H54 (cell line): Measurements from ENCODE around the gene U2SURP.

ENCODE experiments used
- DNase-seq: peaks from one replicate; pipeline ENCODE4 v3.0.0; 2011; ENCODE audit warnings: low spot score, mixed read lengths; ENCODE audit not compliant: insufficient read length
- FAIRE-seq: peaks from 3 replicates; lab custom pipeline; 2011; peaks lifted over from hg19 to GRCh38; lab: Jason Lieb, UNC
- POLR2A ChIP-seq: IDR thresholded peaks from 2 replicates; pipeline ENCODE4 v1.6.1; 2011; ENCODE audit warnings: low read depth, mild to moderate bottlenecking, low read length

U2SURP gene

GRCh38 chr3:143001369-143002082 is at the start of gene U2SURP:
Gene U2SURP, plus strand, starts transcription at chr3:143001570. Its CDS starts 59 bp downstream, at chr3:143001629.
- TF ChIP-seq POLR2A = peak; percentile 72
- DNase-seq (peak; percentile 82), FAIRE-seq (peak; percentile 96)

DNA sequence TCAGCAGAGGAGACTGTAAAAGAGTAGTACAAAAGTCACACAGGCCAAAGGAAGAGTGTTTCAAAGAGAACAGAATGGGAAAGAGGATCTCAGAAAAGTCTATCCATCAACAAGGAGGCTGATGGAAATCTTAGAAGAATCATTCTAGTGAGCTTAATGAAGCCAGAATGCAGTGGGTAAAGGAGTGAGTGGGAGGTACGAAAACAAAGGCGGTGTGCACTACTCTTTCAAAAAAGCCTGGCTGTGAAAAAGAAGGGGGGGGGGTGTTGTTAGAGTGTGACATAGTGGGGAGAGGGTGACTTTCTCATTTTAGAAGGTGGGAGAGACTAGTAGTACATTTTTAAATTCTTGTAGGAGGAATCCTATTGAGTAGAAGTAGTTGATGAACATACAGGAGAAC is 49.6 kb upstream of the U2SURP start:
- DNase-seq (no peak), FAIRE-seq (no peak)
- no peak for TF ChIP-seq POLR2A

- FAIRE-seq (no peak), DNase-seq (no peak)
- no peak for TF ChIP-seq POLR2A
Measured at GRCh38 chr3:142952272-142953193, 48.8 kb upstream of the U2SURP start.

GRCh38 chr3:142953443-142953842 is 47.9 kb upstream of the U2SURP start:
- FAIRE-seq (no peak), DNase-seq (no peak)
- TF ChIP-seq POLR2A = no peak

- no peak for TF ChIP-seq POLR2A
- FAIRE-seq (peak; percentile 68), DNase-seq (peak; percentile 37)
Measured at GRCh38 chr3:142958707-142959106, 42.7 kb upstream of the U2SURP start.

- no peak for TF ChIP-seq POLR2A
Measured at GRCh38 chr3:142960322-142960850, 41.0 kb upstream of the U2SURP start.

GRCh38 chr3:142961539-142961938 is 39.8 kb upstream of the U2SURP start:
- FAIRE-seq (no peak), DNase-seq (no peak)
- no peak for TF ChIP-seq POLR2A

More at GRCh38 chr3:142960322-142960850, 41.0 kb upstream of the U2SURP start:
- DNase-seq (no peak), FAIRE-seq (no peak)

DNA sequence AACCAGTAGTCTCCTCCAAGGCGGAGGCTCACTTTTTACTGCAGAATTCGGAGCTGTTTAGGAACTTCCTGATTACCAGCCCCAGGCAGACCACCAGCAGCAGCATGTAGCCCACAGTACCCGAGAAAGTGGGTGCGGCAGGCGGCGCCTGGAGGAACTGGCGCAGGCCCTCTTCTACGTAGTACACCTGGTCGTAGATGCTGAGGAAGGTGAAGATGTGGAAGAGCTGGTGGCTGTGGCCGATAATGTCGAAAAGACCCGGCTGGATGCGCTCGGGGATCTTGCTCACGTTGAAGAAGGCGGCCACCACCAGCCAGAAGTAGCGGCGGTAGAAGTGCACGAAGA is 39.2 kb upstream of the U2SURP start:
- DNase-seq (no peak), FAIRE-seq (no peak)
- no peak for TF ChIP-seq POLR2A

DNA sequence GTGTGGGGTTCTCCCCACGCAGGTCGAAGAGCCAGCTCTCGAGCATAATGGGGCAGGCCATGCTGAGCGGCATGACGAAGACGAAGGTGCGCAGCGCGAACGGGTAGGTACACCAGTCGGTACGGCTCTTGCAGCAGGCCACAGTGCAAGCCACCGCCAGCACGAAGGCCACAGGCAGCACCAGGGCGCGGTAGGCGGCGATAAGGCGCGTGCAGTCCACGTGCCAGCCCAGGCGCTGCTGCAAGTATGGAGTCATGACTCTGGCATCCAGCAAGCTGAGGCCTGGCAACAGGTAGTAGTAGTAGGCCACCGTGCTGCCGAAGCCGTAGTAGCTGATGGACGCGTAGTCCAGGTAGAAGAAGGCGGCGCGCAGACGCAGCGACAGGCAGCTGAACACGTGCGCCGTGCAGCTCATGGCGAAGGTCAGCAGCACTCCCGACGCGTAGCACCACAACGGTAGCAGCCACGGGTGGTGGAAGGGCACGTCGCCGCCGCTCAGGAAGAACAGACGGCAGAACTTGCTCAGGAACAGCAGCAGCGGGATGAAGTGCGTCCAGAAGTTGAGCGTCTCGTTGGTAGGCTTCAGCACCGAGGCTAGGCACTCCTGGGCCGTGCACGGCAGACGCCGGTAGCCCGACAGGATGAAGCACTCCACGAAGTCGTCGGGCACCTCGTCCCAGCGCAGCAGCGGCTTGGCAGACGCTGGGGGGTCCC is 38.7 kb upstream of the U2SURP start:
- no peak for TF ChIP-seq POLR2A
- DNase-seq (no peak), FAIRE-seq (no peak)

DNA sequence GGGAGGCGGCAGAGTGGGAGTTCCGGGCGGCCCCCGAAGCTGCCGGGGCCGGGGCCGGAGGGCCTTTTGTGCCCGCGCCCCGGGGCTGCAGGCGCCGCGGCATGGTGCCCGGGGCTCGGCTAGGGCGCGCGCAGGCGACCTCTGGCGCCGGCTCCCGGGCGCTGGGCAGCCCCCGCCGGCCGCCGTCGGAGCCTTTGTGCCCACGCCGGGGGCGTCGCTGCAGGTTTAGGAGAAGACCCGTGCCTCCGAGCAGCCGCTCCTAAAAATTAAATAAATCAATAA is 38.2 kb upstream of the U2SURP start:
- no peak for TF ChIP-seq POLR2A
- no peak for FAIRE-seq
- no peak for DNase-seq

DNA sequence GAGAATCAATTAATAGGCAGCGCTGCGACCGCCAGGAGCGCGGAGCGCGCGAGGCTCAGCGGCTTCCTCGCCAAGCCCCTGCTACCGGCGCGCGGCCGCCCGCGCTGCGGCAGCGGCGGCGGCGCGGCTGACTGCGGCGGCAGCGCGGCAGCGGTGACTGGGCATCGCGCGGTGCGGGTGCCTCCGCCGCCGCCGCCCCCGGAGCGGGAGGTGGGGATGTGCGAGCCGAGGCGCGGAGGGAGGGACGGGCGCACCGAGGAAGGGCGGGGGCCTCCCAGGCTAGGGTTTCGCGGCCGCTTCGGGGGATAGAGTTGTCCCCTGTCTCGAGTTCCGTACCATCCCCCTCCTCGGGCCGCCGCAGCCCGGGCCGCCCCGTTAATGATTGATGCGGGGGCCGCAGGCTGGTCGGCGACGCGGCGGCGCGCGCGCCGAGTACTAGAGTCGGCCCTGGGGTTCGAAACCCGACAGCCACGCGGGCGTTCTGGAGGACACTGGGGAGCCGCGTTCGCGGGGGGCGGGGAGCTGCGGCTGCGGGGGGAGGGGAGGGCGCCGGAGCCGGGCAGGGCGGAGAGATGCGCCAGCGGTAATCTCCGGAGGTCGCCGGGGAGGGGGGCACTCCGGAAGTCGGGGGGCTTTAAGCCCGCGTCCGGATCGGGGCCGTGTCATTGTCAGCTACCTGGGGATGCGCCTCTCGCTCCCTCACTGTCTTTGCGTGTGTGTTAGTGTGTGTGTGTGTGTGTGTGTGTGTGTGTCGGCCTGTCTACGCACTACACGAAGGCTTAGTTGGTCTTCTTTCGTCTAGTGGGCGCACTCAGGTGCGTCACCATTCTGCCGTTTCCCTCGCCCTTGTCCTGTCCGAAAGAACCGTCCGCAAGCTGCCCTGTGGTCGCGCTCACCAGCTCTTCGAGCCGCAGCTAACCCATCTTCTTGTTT is 37.6 kb upstream of the U2SURP start, which contains the start of gene PAQR9:
TSS of gene PAQR9 (minus strand) at position 159 of the 933 bp plus-strand sequence. CDS start 338 bp downstream, outside the sequence.
- no peak for FAIRE-seq
- TF ChIP-seq POLR2A = no peak
- no peak for DNase-seq

GRCh38 chr3:142965581-142965980 is 35.8 kb upstream of the U2SURP start:
- FAIRE-seq = no peak

GRCh38 chr3:142966808-142967207 is 34.6 kb upstream of the U2SURP start:
- FAIRE-seq (no peak), DNase-seq (no peak)
- no peak for TF ChIP-seq POLR2A

More at GRCh38 chr3:142965581-142965980, 35.8 kb upstream of the U2SURP start:
- DNase-seq = no peak
- no peak for TF ChIP-seq POLR2A
